Right cardiac atrium (tissue), 5 donors: Measurements from ENCODE around the gene AMER1. TPM values are rescaled to one million over a fixed set of nuclear protein-coding genes. Genes with fewer than 3 reads are reported as not detected.
"Not testable (repeated sequence)": the region's sequence is repeated elsewhere in the genome, so short reads cannot be mapped to it uniquely, and the experiment has no call there.

Experiments used
- ATAC-seq, 2 donors: fragments of 200-7000 bp; cut with Tn5 transposase; one replicate each; pipeline versions ENCODE4 v1.8.0 to v1.9.1; 2020; ENCODE audit warnings: moderate library complexity in 2 of 2, mild to moderate bottlenecking in 1 of 2
- DNase-seq, 3 donors: peaks; one replicate each; pipeline ENCODE4 v3.0.0-alpha.2; 2020
- H3K27ac ChIP-seq: one replicate; pipeline ENCODE4 v1.5.1; 2013; ENCODE audit warnings: mild to moderate bottlenecking, low read length, control low read depth, moderate library complexity
- H3K27me3 ChIP-seq: one replicate; pipeline ENCODE4 v1.6.1; 2013; ENCODE audit not compliant: control insufficient read depth, insufficient read depth
- H3K4me1 ChIP-seq: one replicate; pipeline ENCODE4 v1.6.1; 2013; ENCODE audit warnings: low read length; ENCODE audit not compliant: control insufficient read depth, insufficient read depth
- H3K4me3 ChIP-seq: one replicate; pipeline ENCODE4 v1.5.1; 2013; ENCODE audit warnings: low read length, control low read depth
- H3K9me3 ChIP-seq: one replicate; pipeline ENCODE4 v1.6.1; 2013; ENCODE audit warnings: low read length; ENCODE audit not compliant: control insufficient read depth
- WGBS: extraction: QIAGEN DNeasy Blood & Tissue Kit; methylation state at CpG from one replicate; pipeline ENCODE4 v1.1.7; 2013; 5-methylcytosine and 5-hydroxymethylcytosine counted together
- intact Hi-C, 4 donors: fragments of 100-400 bp; cut with DNase I; formaldehyde crosslinking; loops; one replicate each; pipeline versions ENCODE4 v1.11.0 to v1.14.0; 2022 to 2023
- long read RNA-seq, 4 donors: library from polyadenylated mRNA; unstranded; transcript quantifications; one replicate each; pipeline ENCODE4 v2.0.0, GENCODE V29; 2020 to 2021
- polyA plus RNA-seq: library from polyadenylated mRNA; stranded (reverse); fragments of 200-250 nt; gene quantifications from one replicate; pipeline ENCODE4 v1.2.3, GENCODE V29; 2013
- total RNA-seq, 4 donors: library from RNA; stranded (reverse); fragmentation: NEBNext Ultra II Directional; extraction: Animal tissue kit (Norgen Biotek cat#: 25700); gene quantifications; one replicate each; pipeline ENCODE4 v1.2.1, GENCODE V29; 2021
- donor health status: healthy with polysubstance abuse.
- donor health status: DM: no; HTN: yes; CAD: no.
- donor health status: DM: no; HTN: no; CAD: no.
- donor health status: DM: no; HTN: yes; CAD: no; lungs with severe emphysema.
- donor health status: DM: yes; HTN: yes; CAD: no.

The AMER1 gene
- total RNA-seq (1 to 10 TPM; 5.5 to 7.5 (median 5.7) TPM), polyA plus RNA-seq (2.4 TPM)
- long read RNA-seq, donor 1, partial matches to known transcripts, result 0 of 1 reads
- long read RNA-seq, donor 1, other reads (novel, unspliced or antisense), result 1 of 1 reads
- long read RNA-seq, donor 2, result 0 reads
- long read RNA-seq, donor 3, result 0 reads
- long read RNA-seq, donor 4, partial matches to known transcripts, result 0 of 1 reads
- long read RNA-seq, donor 4, other reads (novel, unspliced or antisense), result 1 of 1 reads

GRCh38 chrX:64205441-64205734 lies at the start of gene AMER1:
Gene AMER1, minus strand, starts transcription at chrX:64205708. Its CDS starts 12,422 bp downstream, at chrX:64193286.
- Histone ChIP-seq H3K27me3 (no peaks in the 10 kb centered on the region), H3K4me3 (peak within 1 kb of the TSS; percentile 75), H3K9me3 (no peaks in the 10 kb centered on the region), H3K27ac (peak within 1 kb of the TSS; percentile 98), H3K4me1 (no peaks in the 10 kb centered on the region)
- no peak for DNase-seq
- WGBS, result 0% methylated on average over 29 of the region's 29 CpGs
- ATAC-seq, result peak; percentile 71 to 73
- intact Hi-C loops, result no loop called here

GRCh38 chrX:64230123-64230970 lies 24.8 kb upstream of the AMER1 start, which contains the start of gene ASB12:
Gene ASB12, minus strand, starts transcription at chrX:64230607. Its CDS starts 4,957 bp downstream, at chrX:64225650.
- no peak within 1 kb of the TSS for H3K27ac ChIP-seq
- WGBS, result 66% methylated on average over 17 of the region's 17 CpGs
- no peaks in the 10 kb centered on the region for H3K4me1 ChIP-seq
- intact Hi-C loops, result no loop called here
- H3K27me3 ChIP-seq, result no peaks in the 10 kb centered on the region
- no peak for DNase-seq
- H3K4me3 ChIP-seq, result no peak within 1 kb of the TSS
- H3K9me3 ChIP-seq, result no peaks in the 10 kb centered on the region
- peak; percentile 44 to 63 for ATAC-seq

DNA sequence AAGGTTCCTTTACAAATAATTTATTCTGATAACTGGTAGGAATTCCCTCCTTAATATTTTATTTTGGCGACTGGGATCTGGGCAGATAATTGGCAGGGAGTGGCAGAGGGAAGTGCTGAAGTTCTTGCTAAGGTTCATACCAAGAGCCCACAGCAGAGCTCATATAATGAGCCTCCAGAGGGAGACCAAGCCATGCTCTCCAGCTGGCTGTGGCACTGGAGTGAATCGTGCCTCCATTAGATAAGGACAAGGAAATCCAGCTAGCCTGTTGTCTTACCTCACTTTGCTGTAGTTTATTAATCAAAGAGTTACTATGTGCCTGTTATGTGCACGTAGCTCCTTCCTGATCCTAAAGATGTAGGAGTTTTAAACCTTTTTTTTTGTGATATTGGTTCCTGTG lies 23.6 kb upstream of the AMER1 start:
- no peaks in the 10 kb centered on the region for H3K9me3 ChIP-seq
- H3K4me3 ChIP-seq, result no peak overlapping the region
- intact Hi-C loops, result no loop called here
- H3K4me1 ChIP-seq, result no peaks in the 10 kb centered on the region
- no peak overlapping the region for H3K27ac ChIP-seq
- H3K27me3 ChIP-seq, result no peaks in the 10 kb centered on the region
- 37% methylated on average over 3 of the region's 3 CpGs for WGBS
- DNase-seq, result peak in 1 of 3 donors; percentile 40
- ATAC-seq, result no peak

DNA sequence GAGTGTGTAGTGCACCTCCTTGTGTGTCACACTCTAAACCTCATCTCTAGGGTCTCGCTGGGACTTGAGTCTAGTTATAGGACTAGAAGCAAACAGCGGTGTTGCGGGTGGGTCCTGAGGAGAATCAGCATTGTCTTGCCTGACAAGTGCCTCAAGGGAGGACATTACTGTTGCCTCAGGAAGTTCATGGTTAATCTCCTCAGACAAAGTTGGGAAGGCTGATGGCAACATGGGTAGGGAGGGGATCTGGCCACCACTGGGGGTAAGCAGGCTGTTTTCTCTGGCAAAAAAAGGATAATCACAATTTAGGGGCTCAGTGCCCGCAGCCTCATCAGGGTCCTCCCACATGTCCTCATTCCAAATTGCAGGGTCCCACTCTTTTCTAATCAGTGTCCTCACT lies 12.5 kb upstream of the AMER1 start:
- Histone ChIP-seq H3K9me3 (no peaks in the 10 kb centered on the region), H3K27me3 (no peaks in the 10 kb centered on the region), H3K4me1 (no peaks in the 10 kb centered on the region), H3K27ac (no peak overlapping the region), H3K4me3 (no peak overlapping the region)
- intact Hi-C loops, result no loop called here
- WGBS, result 95% methylated on average over 4 of the region's 4 CpGs
- no peak for ATAC-seq
- DNase-seq, result no peak

DNA sequence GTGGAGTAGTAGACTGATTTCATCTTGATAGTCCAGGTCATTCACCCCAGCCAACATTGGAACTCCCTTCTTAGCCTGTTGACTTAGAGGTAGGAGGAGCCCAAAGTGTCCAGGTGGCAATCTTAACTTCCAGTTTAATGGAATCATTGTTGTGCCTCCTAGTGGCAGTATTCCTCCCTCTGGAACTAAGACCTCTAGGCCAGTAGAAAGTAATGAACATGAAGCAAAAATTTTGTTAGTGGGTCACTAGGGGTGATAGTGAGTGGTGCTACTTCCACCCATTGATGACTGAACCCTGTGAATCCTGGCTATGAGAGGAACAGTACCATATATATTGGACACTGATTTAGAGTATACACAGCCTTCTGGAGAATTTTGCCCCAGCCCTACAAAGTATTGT lies 8.5 kb upstream of the AMER1 start:
- H3K27me3 ChIP-seq, intact Hi-C loops, H3K4me1 ChIP-seq, H3K27ac ChIP-seq, ATAC-seq, H3K4me3 ChIP-seq, H3K9me3 ChIP-seq, DNase-seq: not testable (repeated sequence)

GRCh38 chrX:64206556-64207162 lies 1.2 kb upstream of the AMER1 start:
- H3K27me3 ChIP-seq, result no peaks in the 10 kb centered on the region
- intact Hi-C loops, result no loop called here
- H3K9me3 ChIP-seq, result no peaks in the 10 kb centered on the region
- no peaks in the 10 kb centered on the region for H3K4me1 ChIP-seq
- peak overlapping the region; percentile 59 for H3K4me3 ChIP-seq
- WGBS, result 28% methylated on average over 5 of the region's 5 CpGs
- ATAC-seq (no peak), DNase-seq (peak; percentile 16 to 70 (median 70))
- peak overlapping the region; percentile 98 for H3K27ac ChIP-seq

- Histone ChIP-seq H3K27me3 (no peaks in the 10 kb centered on the region), H3K4me1 (no peaks in the 10 kb centered on the region), H3K4me3 (peak overlapping the region; percentile 75), H3K27ac (peak overlapping the region; percentile 98), H3K9me3 (no peaks in the 10 kb centered on the region)
- WGBS, result under 1% methylated on average over 45 of the region's 45 CpGs
- DNase-seq (peak; percentile 93 to 97 (median 96)), ATAC-seq (peak; percentile 97)
- intact Hi-C loops, result no loop called here
These were observed 410 bp upstream of the AMER1 start for GRCh38 chrX:64205735-64206501.

- Histone ChIP-seq H3K9me3 (no peaks in the 10 kb centered on the region), H3K27me3 (no peaks in the 10 kb centered on the region), H3K4me3 (peak overlapping the region; percentile 75), H3K4me1 (no peaks in the 10 kb centered on the region), H3K27ac (peak overlapping the region; percentile 87)
- intact Hi-C loops, result no loop called here
- DNase-seq (peak; percentile 35 to 78 (median 66)), ATAC-seq (peak; percentile 12 to 37)
- WGBS, result under 1% methylated on average over 43 of the region's 46 CpGs
These were observed 637 bp downstream of the AMER1 start for GRCh38 chrX:64204701-64205440.

GRCh38 chrX:64204252-64204651 lies 1.3 kb downstream of the AMER1 start:
- 30% methylated on average over 23 of the region's 23 CpGs for WGBS
- Histone ChIP-seq H3K27ac (peak overlapping the region; percentile 62), H3K4me3 (peak overlapping the region; percentile 75), H3K27me3 (no peaks in the 10 kb centered on the region), H3K4me1 (no peaks in the 10 kb centered on the region), H3K9me3 (no peaks in the 10 kb centered on the region)
- intact Hi-C loops, result no loop called here
- ATAC-seq, result peak; percentile 27 to 29
- DNase-seq, result peak; percentile 64 to 78 (median 77)

DNA sequence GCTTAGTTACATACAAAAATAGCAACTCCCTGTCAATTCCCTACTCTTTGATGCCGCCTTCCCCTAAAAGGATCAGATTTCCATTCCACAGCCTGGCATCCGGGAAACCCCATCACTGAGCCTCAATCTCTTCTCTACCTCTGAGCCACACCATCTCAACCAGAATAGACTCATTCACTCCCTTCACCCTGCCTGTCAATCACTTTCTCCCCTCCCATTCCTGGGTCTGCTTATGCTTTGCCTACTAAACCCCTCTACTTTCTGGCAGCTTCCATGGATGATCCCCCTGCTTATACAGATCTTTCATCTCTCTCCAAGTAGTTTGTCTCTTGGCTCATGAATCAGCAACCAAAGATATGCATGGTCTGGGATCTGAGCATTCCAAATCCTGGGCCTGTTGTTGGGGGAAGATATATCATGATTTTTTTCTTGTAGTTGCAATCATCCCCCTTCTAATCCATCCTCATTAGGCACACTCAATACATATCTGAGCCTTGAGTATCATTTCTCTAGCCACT lies 2.6 kb downstream of the AMER1 start:
- Histone ChIP-seq H3K27me3 (no peaks in the 10 kb centered on the region), H3K4me3 (no peak overlapping the region), H3K4me1 (no peaks in the 10 kb centered on the region), H3K27ac (no peak overlapping the region), H3K9me3 (no peaks in the 10 kb centered on the region)
- DNase-seq (no peak), ATAC-seq (no peak)
- intact Hi-C loops, result no loop called here
- 81% methylated on average over 2 of the region's 2 CpGs for WGBS
